Naive B cell (primary cell): ENCODE measurements around the gene MBTPS2. TPM values are rescaled to one million over a fixed set of nuclear protein-coding genes. Genes with fewer than 3 reads are reported as not detected.

Experiments used
- ATAC-seq, 2 donors: fragments of 150-1000 bp; cut with Tn5 transposase; 2 replicates each; pipeline ENCODE4 v1.10.0; 2021; ENCODE audit warnings: low read depth in 2 of 2, mild to moderate bottlenecking in 2 of 2, moderate library complexity in 2 of 2
- DNase-seq: peaks from one replicate; pipeline ENCODE4 v3.0.0; 2022
- H3K27ac Mint-ChIP-seq, 6 donors: one replicate each; pipeline ENCODE4 v1.8.0; 2020 to 2022; ENCODE audit warnings: mild to moderate bottlenecking in 6 of 6, mixed read lengths in 6 of 6, moderate library complexity in 5 of 6, inconsistent platforms in 2 of 6
- H3K27me3 Mint-ChIP-seq, 3 donors: one replicate each; pipeline ENCODE4 v1.8.0; 2021 to 2022; ENCODE audit warnings: mixed read lengths in 3 of 3, mild to moderate bottlenecking in 1 of 3
- H3K36me3 Mint-ChIP-seq, 2 donors: one replicate each; pipeline ENCODE4 v1.8.0; 2020 to 2022; ENCODE audit warnings: mixed read lengths in 2 of 2, inconsistent platforms in 1 of 2, mild to moderate bottlenecking in 1 of 2
- H3K4me1 Mint-ChIP-seq, 3 donors: one replicate each; pipeline ENCODE4 v1.8.0; 2020 to 2022; ENCODE audit warnings: mixed read lengths in 3 of 3, inconsistent platforms in 1 of 3, mild to moderate bottlenecking in 1 of 3, moderate library complexity in 1 of 3
- H3K4me3 Mint-ChIP-seq, 8 donors: one replicate each; pipeline ENCODE4 v1.8.0; 2020 to 2022; ENCODE audit warnings: mild to moderate bottlenecking in 8 of 8, mixed read lengths in 8 of 8, moderate library complexity in 8 of 8, inconsistent platforms in 2 of 8
- H3K9me3 Mint-ChIP-seq, 7 donors: one replicate each; pipeline ENCODE4 v1.8.0; 2020 to 2022; ENCODE audit warnings: mixed read lengths in 7 of 7, mild to moderate bottlenecking in 5 of 7, inconsistent platforms in 2 of 7, moderate library complexity in 1 of 7
- polyA plus RNA-seq, 6 donors: library from polyadenylated mRNA; unstranded; fragments of 300-500 nt; fragmentation: Illumina TruSeq; gene quantifications; one replicate each; pipeline ENCODE4 v1.2.3, GENCODE V29; 2021; ENCODE audit warnings: low read depth in 6 of 6

MBTPS2 gene
- polyA plus RNA-seq, 6 donors from 2014 or later, result 5.4 to 7.9 (median 6.2) TPM

GRCh38 chrX:21930986-21931385 lies 91.6 kb downstream of the MBTPS2 start:
- Mint-ChIP-seq H3K4me3 (no peak overlapping the region), H3K9me3 (peaks cover 0 to 7% (median 0%) of the 10 kb centered on the region in 7 donors), H3K4me1 (no peaks in the 10 kb centered on the region), H3K36me3 (peaks cover 0 to 9% of the 10 kb centered on the region in 2 donors), H3K27me3 (no peaks in the 10 kb centered on the region), H3K27ac (no peak overlapping the region)
- DNase-seq, result no peak
- ATAC-seq, result no peak

GRCh38 chrX:21932292-21933002 lies 93.0 kb downstream of the MBTPS2 start:
- Mint-ChIP-seq H3K4me1 (no peaks in the 10 kb centered on the region), H3K36me3 (peaks cover 0 to 9% of the 10 kb centered on the region in 2 donors), H3K9me3 (peaks cover 0 to 7% (median 0%) of the 10 kb centered on the region in 7 donors), H3K27me3 (no peaks in the 10 kb centered on the region), H3K27ac (no peak overlapping the region), H3K4me3 (no peak overlapping the region)
- DNase-seq (no peak), ATAC-seq (no peak)

GRCh38 chrX:21933077-21933476 lies 93.7 kb downstream of the MBTPS2 start:
- Mint-ChIP-seq H3K9me3 (peaks cover 0 to 7% (median 0%) of the 10 kb centered on the region in 7 donors), H3K4me3 (no peak overlapping the region), H3K27me3 (no peaks in the 10 kb centered on the region), H3K4me1 (no peaks in the 10 kb centered on the region), H3K27ac (no peak overlapping the region), H3K36me3 (peaks cover 0 to 9% of the 10 kb centered on the region in 2 donors)
- DNase-seq, result no peak
- no peak for ATAC-seq

GRCh38 chrX:21934414-21934813 lies 95.0 kb downstream of the MBTPS2 start:
- ATAC-seq (no peak), DNase-seq (no peak)
- Mint-ChIP-seq H3K27me3 (no peaks in the 10 kb centered on the region), H3K36me3 (peaks cover 0 to 7% of the 10 kb centered on the region in 2 donors), H3K4me3 (no peak overlapping the region), H3K9me3 (peaks cover 0 to 7% (median 0%) of the 10 kb centered on the region in 7 donors), H3K4me1 (no peaks in the 10 kb centered on the region), H3K27ac (no peak overlapping the region)

Other genes starting within 250 kb of the MBTPS2 start
- gene KLHL34, start 181.3 kb upstream of the MBTPS2 start, polyA plus RNA-seq, result under 1 TPM in 3 of 6 donors, not detected in 3; 0.12 to 0.45 (median 0.18) TPM
- gene SMPX, start 81.5 kb upstream of the MBTPS2 start, polyA plus RNA-seq, result not detected
- gene YY2, start 16.4 kb downstream of the MBTPS2 start, polyA plus RNA-seq, result under 1 TPM in 5 of 6 donors, not detected in 1; 0.35 to 0.96 (median 0.65) TPM
- 10 to 100 TPM; 42.9 to 84.6 (median 49.6) TPM for gene SMS, start 101.1 kb downstream of the MBTPS2 start, polyA plus RNA-seq
- under 1 TPM in 4 of 6 donors, not detected in 2; 0.06 to 0.55 (median 0.18) TPM for gene PHEX, start 192.7 kb downstream of the MBTPS2 start, polyA plus RNA-seq